GM06990 (cell line): ENCODE measurements around the gene C11orf97.

Experiments
- DNase-seq: peaks from one replicate; pipeline ENCODE4 v3.0.0-alpha.2; 2011; ENCODE audit not compliant: insufficient read length; ENCODE audit errors: extremely low read depth
- H3K27me3 ChIP-seq: replicated peaks from 2 replicates; pipeline ENCODE4 v1.6.0; 2011; ENCODE audit warnings: low read length; ENCODE audit not compliant: control insufficient read depth, insufficient read depth
- H3K36me3 ChIP-seq: 2 replicates; pipeline ENCODE4 v1.5.1; 2011; ENCODE audit warnings: low read length; ENCODE audit not compliant: control insufficient read depth, insufficient read depth
- H3K4me3 ChIP-seq: replicated peaks from 2 replicates; pipeline ENCODE4 v1.5.1; 2011; ENCODE audit warnings: low read depth, mild to moderate bottlenecking, control low read depth, low read length
- CTCF ChIP-seq: IDR thresholded peaks from 2 replicates; pipeline ENCODE4 v1.5.1; 2011; ENCODE audit warnings: low read length, control low read depth, mild to moderate bottlenecking, inconsistent platforms; ENCODE audit not compliant: insufficient read depth, poor library complexity, severe bottlenecking

C11orf97 gene

GRCh38 chr11:94511932-94512781 is at the start of gene C11orf97:
Gene C11orf97, plus strand, starts transcription at chr11:94512461. Its CDS starts 68 bp downstream, at chr11:94512529.
- Histone ChIP-seq H3K27me3 (peaks cover 1% of the 10 kb centered on the region), H3K4me3 (peak within 1 kb of the TSS; percentile 41), H3K36me3 (no peaks in the 10 kb centered on the region)
- no peak for TF ChIP-seq CTCF
- DNase-seq, result peak; percentile 26

GRCh38 chr11:94469416-94469815 is 42.8 kb upstream of the C11orf97 start:
- peak; percentile 26 for DNase-seq
- Histone ChIP-seq H3K36me3 (no peaks in the 10 kb centered on the region), H3K4me3 (no peak overlapping the region), H3K27me3 (no peaks in the 10 kb centered on the region)
- TF ChIP-seq CTCF, result no peak

- peak overlapping the region; percentile 24; the same call in 1 of the 2 replicates for H3K4me3 ChIP-seq
- no peak for TF ChIP-seq CTCF
- DNase-seq, result peak; percentile 70
- H3K27me3 ChIP-seq, result no peaks in the 10 kb centered on the region
- no peaks in the 10 kb centered on the region; the same call in 1 of the 2 replicates for H3K36me3 ChIP-seq
Measured at GRCh38 chr11:94472916-94473799, 39.1 kb upstream of the C11orf97 start.

GRCh38 chr11:94477624-94478023 is 34.6 kb upstream of the C11orf97 start:
- no peak overlapping the region for H3K4me3 ChIP-seq
- no peaks in the 10 kb centered on the region for H3K27me3 ChIP-seq
- no peaks in the 10 kb centered on the region; the same call in 1 of the 2 replicates for H3K36me3 ChIP-seq
- no peak for DNase-seq
- TF ChIP-seq CTCF, result no peak

GRCh38 chr11:94481342-94481741 is 30.9 kb upstream of the C11orf97 start:
- H3K36me3 ChIP-seq, result no peaks in the 10 kb centered on the region; the same call in none of the 2 replicates
- no peak for DNase-seq
- no peak for TF ChIP-seq CTCF
- H3K27me3 ChIP-seq, result no peaks in the 10 kb centered on the region
- H3K4me3 ChIP-seq, result no peak overlapping the region
